ENCODE data around the gene LINGO3. TPM values are rescaled to one million over a fixed set of nuclear protein-coding genes. Genes with fewer than 3 reads are reported as not detected.

Gene LINGO3
- total and polyA plus RNA-seq, 2 donors (not counting 1 experiment from before 2014, with no cell fraction given): 1.1 to 3.9 TPM

DNA sequence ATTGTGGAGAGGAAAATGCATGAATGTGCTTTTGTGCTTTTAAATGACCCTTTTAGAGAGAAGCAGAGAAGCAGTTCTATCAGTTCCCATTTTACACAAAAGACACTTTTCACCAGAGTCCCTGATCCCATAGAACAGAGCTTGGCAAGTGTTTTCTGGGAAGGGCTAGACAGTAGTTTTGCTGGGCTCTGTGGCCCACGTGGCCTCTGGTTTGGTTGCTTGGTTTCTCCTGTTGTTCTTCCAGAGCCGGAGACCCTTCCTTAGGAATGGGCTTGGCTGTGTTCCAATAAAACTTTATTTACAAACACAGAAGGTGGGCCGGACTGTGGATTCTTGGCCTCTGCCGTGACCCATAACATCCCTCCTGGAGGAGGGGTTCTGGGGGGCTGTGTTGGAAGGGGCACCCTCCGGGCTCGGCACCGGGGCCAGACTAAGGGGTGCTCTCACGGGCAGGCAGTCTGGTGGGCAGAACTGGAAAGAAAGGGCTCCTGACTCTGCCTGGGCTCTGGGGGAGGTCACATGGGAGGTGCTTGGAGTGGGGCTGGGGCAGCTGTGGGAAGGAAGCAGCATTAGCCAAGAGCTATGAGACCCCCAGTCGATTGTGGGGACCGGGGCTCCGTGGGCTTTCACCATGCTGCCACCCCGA is 23.8 kb upstream of the LINGO3 start:
- Histone ChIP-seq H3K36me3 (replicated peaks in 1 of 2; ENCODE audit: control extremely low read depth in 1 of 2, control insufficient read depth in 1 of 2, extremely low read depth in 1 of 2, insufficient read depth in 2 of 2, low read length in 1 of 2) (peaks cover 0 to 21% of the 10 kb centered on the region in 2 experiments), H3K9ac (ENCODE audit: low read length) (peak overlapping the region; percentile 56), H3K4me1 (ENCODE audit: control insufficient read depth in 2 of 2, insufficient read depth in 2 of 2, low read length in 2 of 2) (peaks cover 58 to 68% of the 10 kb centered on the region in 2 donors), H3K27ac (ENCODE audit: low read length in 2 of 2) (peak overlapping the region; percentile 91 to 97), H3K79me2 (ENCODE audit: control insufficient read depth, insufficient read depth, low read length) (peaks cover 100% of the 10 kb centered on the region), H3K9me3 (ENCODE audit: control extremely low read depth in 1 of 3, control insufficient read depth in 2 of 3, insufficient read depth in 1 of 3, low read length in 2 of 3) (peaks cover 0 to 11% (median 0%) of the 10 kb centered on the region in 3 donors), H3K27me3 (replicated peaks in 1 of 4; ENCODE audit: control extremely low read depth in 1 of 4, control insufficient read depth in 3 of 4, insufficient read depth in 4 of 4, low read length in 3 of 4) (no peaks in the 10 kb centered on the region), H3K4me2 (replicated peaks; ENCODE audit: low read depth, low read length, poor library complexity, severe bottlenecking) (peak overlapping the region; percentile 94), H4K20me1 (ENCODE audit: control insufficient read depth, insufficient read depth, low read length, poor library complexity, severe bottlenecking) (peaks cover 26% of the 10 kb centered on the region), H2AFZ (ENCODE audit: insufficient read depth, low read depth, low read length, poor library complexity, severe bottlenecking) (peak overlapping the region; percentile 59), H3K4me3 (ENCODE audit: control extremely low read depth in 1 of 5, extremely low read depth in 1 of 5, insufficient read depth in 1 of 5, low read depth in 2 of 5, low read length in 4 of 5) (peak overlapping the region in 4 of 5 experiments; percentile 23 to 55 (median 42))
- POLR2A ChIA-PET: interaction anchor here (0.6 to 2.8 kb wide), 20 partner anchors 8 to 290 kb away, joined by 3 to 19 read pairs (median 4); partner anchors contain the start of genes DOT1L and LINGO3
- 46% methylated on average over 11 of the region's 12 CpGs for WGBS (ENCODE audit: insufficient coverage)
- TF ChIP-seq EZH2 (IDR thresholded peaks at IDR 0.05; ENCODE audit: borderline replicate concordance, insufficient read depth, low read depth, low read length, poor library complexity, severe bottlenecking): no peak
- TF ChIP-seq, protein P1, sequence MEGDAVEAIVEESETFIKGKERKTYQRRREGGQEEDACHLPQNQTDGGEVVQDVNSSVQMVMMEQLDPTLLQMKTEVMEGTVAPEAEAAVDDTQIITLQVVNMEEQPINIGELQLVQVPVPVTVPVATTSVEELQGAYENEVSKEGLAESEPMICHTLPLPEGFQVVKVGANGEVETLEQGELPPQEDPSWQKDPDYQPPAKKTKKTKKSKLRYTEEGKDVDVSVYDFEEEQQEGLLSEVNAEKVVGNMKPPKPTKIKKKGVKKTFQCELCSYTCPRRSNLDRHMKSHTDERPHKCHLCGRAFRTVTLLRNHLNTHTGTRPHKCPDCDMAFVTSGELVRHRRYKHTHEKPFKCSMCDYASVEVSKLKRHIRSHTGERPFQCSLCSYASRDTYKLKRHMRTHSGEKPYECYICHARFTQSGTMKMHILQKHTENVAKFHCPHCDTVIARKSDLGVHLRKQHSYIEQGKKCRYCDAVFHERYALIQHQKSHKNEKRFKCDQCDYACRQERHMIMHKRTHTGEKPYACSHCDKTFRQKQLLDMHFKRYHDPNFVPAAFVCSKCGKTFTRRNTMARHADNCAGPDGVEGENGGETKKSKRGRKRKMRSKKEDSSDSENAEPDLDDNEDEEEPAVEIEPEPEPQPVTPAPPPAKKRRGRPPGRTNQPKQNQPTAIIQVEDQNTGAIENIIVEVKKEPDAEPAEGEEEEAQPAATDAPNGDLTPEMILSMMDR (IDR thresholded peaks at IDR 0.05): no peak
- Mint-ChIP-seq H3K27me3 (no peaks in the 10 kb centered on the region), H3K4me3 (peak overlapping the region; percentile 87), H3K9me3 (ENCODE audit: insufficient read depth) (peaks cover 2% of the 10 kb centered on the region), H3K27ac (peak overlapping the region; percentile 99), H3K4me1 (peaks cover 75% of the 10 kb centered on the region)
- CTCF ChIA-PET: interaction anchor here (0.6 to 2.6 kb wide), 8 partner anchors 13 to 97 kb away, joined by 3 to 17 read pairs (median 4); no protein-coding TSS in a partner anchor
- DNase-seq (no peak), ATAC-seq (ENCODE audit: low read depth) (peak; percentile 1)
- intact Hi-C loops (cut with micrococcal nuclease): loop anchor here (1.0 to 2.0 kb wide), 5 partner anchors 7 to 63 kb away; no protein-coding TSS in a partner anchor
